ENCODE measurements around the gene IL21R. TPM values are rescaled to one million over a fixed set of nuclear protein-coding genes. Genes with fewer than 3 reads are reported as not detected.

IL21R gene
- total and polyA plus RNA-seq, 2 donors (not counting 3 experiments of a cell fraction or from before 2014, with no cell fraction given) = 0.03 TPM; not detected in 1

DNA sequence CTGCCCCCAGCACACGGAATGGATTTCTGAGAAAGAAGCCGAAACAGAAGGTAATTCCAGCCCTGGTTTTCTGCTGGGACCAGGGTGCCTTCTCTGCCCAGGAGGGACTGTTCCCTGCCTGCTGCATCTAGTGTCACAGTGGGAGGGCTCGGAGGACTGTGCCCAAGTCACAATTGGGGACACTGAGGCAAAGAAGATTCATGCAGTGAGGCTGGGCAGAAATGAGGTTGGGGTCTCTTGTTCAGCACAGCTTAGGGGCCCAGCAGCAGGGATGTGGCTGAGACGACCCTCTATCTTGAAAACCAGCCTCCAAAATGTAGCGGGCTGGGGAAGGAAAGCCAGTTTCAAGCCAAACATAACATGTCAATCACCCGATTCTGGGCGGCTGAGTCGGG is 592 bp downstream of the IL21R start:
- dilution Hi-C loops (cut with MboI; ENCODE audit: extremely low pct_ligation_motif_present, low sequenced_read_pairs) (no loop called here), intact Hi-C loops (cut with micrococcal nuclease) (no loop called here)
- no peak for DNase-seq (ENCODE audit: low read depth, low spot score)
- POLR2A ChIA-PET = no interaction called here
- Histone ChIP-seq H3K36me3 (ENCODE audit: control insufficient read depth in 2 of 2, extremely low read depth in 1 of 2, insufficient read depth in 2 of 2, low read length in 2 of 2) (no peaks in the 10 kb centered on the region), H3K9ac (replicated peaks; ENCODE audit: extremely low read depth, insufficient read depth, low read length) (no peak overlapping the region), H3K4me3 (replicated peaks in 1 of 3; ENCODE audit: insufficient read depth in 1 of 3, low read depth in 1 of 3, low read length in 3 of 3) (no peak overlapping the region), H3K79me2 (ENCODE audit: control insufficient read depth, insufficient read depth, low read length) (no peaks in the 10 kb centered on the region), H3K9me1 (replicated peaks; ENCODE audit: control insufficient read depth, extremely low read depth, insufficient read depth, low read length) (no peaks in the 10 kb centered on the region), H3K9me3 (replicated peaks; ENCODE audit: control insufficient read depth, insufficient read depth, low read length) (no peaks in the 10 kb centered on the region), H4K20me1 (replicated peaks; ENCODE audit: control insufficient read depth, extremely low read depth, insufficient read depth, low read length) (no peaks in the 10 kb centered on the region), H3K4me2 (ENCODE audit: insufficient read depth, low read length) (no peak overlapping the region), H2AFZ (ENCODE audit: low read depth, low read length) (no peak overlapping the region), H3K27me3 (ENCODE audit: control insufficient read depth in 2 of 2, insufficient read depth in 2 of 2, low read length in 2 of 2) (no peaks in the 10 kb centered on the region), H3K27ac (ENCODE audit: insufficient read depth, low read depth, low read length) (no peak overlapping the region), H3K4me1 (ENCODE audit: control insufficient read depth, extremely low read depth, insufficient read depth, low read length) (no peaks in the 10 kb centered on the region)
- FAIRE-seq = no peak
- CTCF ChIA-PET = no interaction called here
- no TSS peak for BruUV-seq (replicated peaks)
- TF ChIP-seq EZH2 (IDR thresholded peaks at IDR 0.05; ENCODE audit: borderline replicate concordance, low read depth, low read length, severe bottlenecking) = no peak

DNA sequence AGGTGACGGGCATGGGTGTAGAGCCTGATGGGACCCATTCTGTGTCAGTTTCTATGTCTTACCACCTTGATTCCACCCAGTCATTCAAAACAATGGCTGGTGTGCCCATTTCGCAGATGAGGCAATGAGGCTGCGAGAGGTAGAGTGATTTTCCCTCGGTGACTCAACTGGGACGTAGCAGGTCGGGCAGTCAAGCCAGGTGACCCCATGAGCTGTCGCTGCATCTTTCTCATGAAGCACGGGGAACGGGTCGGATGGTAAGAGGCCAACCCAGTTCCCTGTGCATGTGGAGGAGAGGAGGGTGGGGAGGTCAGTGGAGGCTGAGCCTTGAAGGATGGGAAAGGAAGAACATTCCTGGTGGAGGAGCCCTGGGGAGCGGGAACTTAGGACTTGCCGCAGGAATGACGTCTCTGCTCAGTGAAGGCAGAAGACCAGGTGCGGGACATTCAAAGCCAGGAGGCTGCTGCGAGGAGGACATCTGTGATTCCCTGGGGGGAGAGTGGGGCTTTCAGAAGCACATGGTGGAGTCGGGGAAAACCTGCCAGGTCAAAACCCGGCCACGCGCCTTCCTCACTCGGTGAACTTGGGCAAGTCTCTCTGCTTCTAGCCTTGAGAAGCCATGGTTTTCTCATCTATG is 1.1 kb downstream of the IL21R start:
- H3K27ac ChIP-seq (ENCODE audit: insufficient read depth, low read depth, low read length) = no peak overlapping the region
- CTCF ChIA-PET = no interaction called here
- no peak overlapping the region for H3K4me2 ChIP-seq (ENCODE audit: insufficient read depth, low read length)

More for the DNA sequence above, 1.1 kb downstream of the IL21R start:
- dilution Hi-C loops (cut with MboI; ENCODE audit: extremely low pct_ligation_motif_present, low sequenced_read_pairs) = no loop called here
- intact Hi-C loops (cut with micrococcal nuclease) = no loop called here
- Histone ChIP-seq H3K4me1 (ENCODE audit: control insufficient read depth, extremely low read depth, insufficient read depth, low read length) (peaks cover under 1% of the 10 kb centered on the region), H3K4me3 (replicated peaks in 1 of 3; ENCODE audit: insufficient read depth in 1 of 3, low read depth in 1 of 3, low read length in 3 of 3) (no peak overlapping the region), H4K20me1 (replicated peaks; ENCODE audit: control insufficient read depth, extremely low read depth, insufficient read depth, low read length) (no peaks in the 10 kb centered on the region), H3K36me3 (ENCODE audit: control insufficient read depth in 2 of 2, extremely low read depth in 1 of 2, insufficient read depth in 2 of 2, low read length in 2 of 2) (no peaks in the 10 kb centered on the region), H3K9me3 (replicated peaks; ENCODE audit: control insufficient read depth, insufficient read depth, low read length) (no peaks in the 10 kb centered on the region), H3K79me2 (ENCODE audit: control insufficient read depth, insufficient read depth, low read length) (no peaks in the 10 kb centered on the region), H2AFZ (ENCODE audit: low read depth, low read length) (no peak overlapping the region), H3K9me1 (replicated peaks; ENCODE audit: control insufficient read depth, extremely low read depth, insufficient read depth, low read length) (no peaks in the 10 kb centered on the region), H3K27me3 (ENCODE audit: control insufficient read depth in 2 of 2, insufficient read depth in 2 of 2, low read length in 2 of 2) (no peaks in the 10 kb centered on the region), H3K9ac (replicated peaks; ENCODE audit: extremely low read depth, insufficient read depth, low read length) (no peak overlapping the region)
- DNase-seq (ENCODE audit: low read depth, low spot score) = no peak
- BruUV-seq (replicated peaks) = no TSS peak
- no peak for FAIRE-seq
- no peak for TF ChIP-seq EZH2 (IDR thresholded peaks at IDR 0.05; ENCODE audit: borderline replicate concordance, low read depth, low read length, severe bottlenecking)
- TF ChIP-seq POLR2A (IDR thresholded peaks at IDR 0.05; ENCODE audit: low read depth, low read length) = no peak
- no peak for TF ChIP-seq JUN (IDR thresholded peaks at IDR 0.05; ENCODE audit: borderline replicate concordance, insufficient read depth, insufficient read length, low read depth)
- TF ChIP-seq, protein P1, sequence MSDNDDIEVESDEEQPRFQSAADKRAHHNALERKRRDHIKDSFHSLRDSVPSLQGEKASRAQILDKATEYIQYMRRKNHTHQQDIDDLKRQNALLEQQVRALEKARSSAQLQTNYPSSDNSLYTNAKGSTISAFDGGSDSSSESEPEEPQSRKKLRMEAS (IDR thresholded peaks at IDR 0.05; ENCODE audit: insufficient read depth, insufficient read length) = no peak
- TF ChIP-seq POLR2AphosphoS5 (IDR thresholded peaks at IDR 0.05; ENCODE audit: insufficient read depth, low read depth, low read length) = no peak
- TF ChIP-seq, protein P2, sequence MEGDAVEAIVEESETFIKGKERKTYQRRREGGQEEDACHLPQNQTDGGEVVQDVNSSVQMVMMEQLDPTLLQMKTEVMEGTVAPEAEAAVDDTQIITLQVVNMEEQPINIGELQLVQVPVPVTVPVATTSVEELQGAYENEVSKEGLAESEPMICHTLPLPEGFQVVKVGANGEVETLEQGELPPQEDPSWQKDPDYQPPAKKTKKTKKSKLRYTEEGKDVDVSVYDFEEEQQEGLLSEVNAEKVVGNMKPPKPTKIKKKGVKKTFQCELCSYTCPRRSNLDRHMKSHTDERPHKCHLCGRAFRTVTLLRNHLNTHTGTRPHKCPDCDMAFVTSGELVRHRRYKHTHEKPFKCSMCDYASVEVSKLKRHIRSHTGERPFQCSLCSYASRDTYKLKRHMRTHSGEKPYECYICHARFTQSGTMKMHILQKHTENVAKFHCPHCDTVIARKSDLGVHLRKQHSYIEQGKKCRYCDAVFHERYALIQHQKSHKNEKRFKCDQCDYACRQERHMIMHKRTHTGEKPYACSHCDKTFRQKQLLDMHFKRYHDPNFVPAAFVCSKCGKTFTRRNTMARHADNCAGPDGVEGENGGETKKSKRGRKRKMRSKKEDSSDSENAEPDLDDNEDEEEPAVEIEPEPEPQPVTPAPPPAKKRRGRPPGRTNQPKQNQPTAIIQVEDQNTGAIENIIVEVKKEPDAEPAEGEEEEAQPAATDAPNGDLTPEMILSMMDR (IDR thresholded peaks at IDR 0.05; ENCODE audit: extremely low read depth in 1 of 2, insufficient read depth in 1 of 2, low read depth in 1 of 2, low read length in 2 of 2) = no peak
- TF ChIP-seq GATA2 (IDR thresholded peaks at IDR 0.05; ENCODE audit: insufficient read depth, insufficient read length, low read depth, low read length) = no peak
- TF ChIP-seq FOS (IDR thresholded peaks at IDR 0.05; ENCODE audit: borderline replicate concordance, insufficient read depth, low read length) = no peak
- no peak for TF ChIP-seq MYC (IDR thresholded peaks at IDR 0.05; ENCODE audit: low read depth, low read length)
- POLR2A ChIA-PET = no interaction called here
